ENCODE data around the gene PNPLA6.

GRCh38 chr19:7515110-7515644 is 20.3 kb upstream of the PNPLA6 start:
- TF ChIP-seq CTCF (IDR thresholded peaks at IDR 0.05; ENCODE audit: low read depth, low read length) (no peak), EZH2phosphoT487 (IDR thresholded peaks at IDR 0.05; ENCODE audit: low read depth) (no peak)
